Measurements from ENCODE around the gene DAPK2.

The DAPK2 gene

DNA sequence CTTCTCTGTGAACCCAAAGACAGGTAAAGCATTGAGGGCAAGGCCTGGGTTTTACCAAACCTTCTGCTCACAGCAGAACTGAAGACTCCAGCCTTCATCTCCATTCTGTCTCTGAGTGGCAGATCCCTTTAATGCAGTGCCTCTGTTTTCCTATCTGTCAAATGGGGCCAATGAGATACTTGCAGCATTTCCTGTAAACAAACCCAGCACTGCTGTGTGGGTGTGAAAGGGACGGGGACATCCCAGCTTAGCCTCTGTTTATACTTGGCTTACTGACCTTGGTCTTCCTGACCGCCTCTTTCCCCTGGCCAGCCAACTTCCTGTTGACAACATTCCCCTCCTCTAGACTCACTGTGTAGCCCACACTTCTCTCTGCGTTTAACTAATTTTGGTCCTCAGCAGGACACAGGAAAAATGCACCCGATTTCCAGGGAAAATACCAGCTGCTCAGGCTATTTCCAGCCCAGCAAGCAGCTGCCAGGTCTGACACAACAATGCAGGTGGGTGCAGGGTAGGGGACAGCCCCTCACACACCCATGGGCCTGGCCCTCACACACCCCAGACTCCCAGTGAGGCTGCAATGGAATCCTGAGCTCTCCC lies 106.7 kb downstream of the DAPK2 start:
- peak; percentile 26 for DNase-seq

DNA sequence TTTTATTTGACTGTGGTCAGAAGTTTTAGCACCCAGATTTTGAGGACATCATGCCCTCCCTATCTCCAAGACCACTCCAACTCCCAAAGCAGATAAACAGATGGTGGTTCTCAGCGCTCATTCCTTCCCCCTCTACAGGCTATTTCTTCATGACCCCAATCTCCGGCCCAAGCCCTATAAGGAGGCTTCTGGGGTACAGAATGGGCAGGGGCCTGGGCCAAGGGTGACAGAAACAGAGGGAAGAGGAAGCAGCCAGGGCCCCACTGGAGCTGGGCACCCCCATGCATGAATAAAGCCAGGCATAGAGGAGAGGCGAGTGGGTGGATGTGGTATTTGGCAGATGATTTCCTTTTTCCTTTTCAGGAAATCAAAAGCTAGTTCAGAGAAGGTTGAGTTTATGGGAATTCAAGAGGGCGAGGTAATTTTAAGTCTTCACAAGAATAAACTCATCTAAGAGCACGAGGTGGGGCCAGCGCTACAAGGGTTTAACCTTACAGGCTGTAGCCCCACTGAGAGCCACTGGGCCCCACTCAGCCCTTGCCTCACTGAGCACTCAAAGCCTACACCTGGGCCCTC lies 107.7 kb downstream of the DAPK2 start:
- DNase-seq = no peak

DNA sequence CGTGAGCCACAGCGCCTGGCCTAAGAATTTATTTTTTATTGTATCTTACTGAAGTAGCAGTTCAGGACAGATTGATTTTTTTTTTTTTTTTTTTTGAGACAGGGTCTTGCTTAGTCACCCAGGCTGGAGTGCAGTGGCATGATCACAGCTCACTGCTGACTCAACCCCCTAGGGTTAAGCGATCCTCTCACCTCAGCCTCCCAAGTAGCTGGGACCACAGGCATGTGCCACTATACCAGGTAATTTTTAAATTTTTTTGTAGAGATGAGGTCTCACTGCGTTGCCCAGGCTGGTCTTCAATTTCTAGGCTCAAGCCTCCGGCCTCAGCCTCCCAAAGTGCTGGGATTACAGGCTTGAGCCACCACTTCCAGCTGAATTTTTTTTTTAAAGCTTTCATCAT lies 112.8 kb downstream of the DAPK2 start:
- peak; percentile 62 for DNase-seq

DNA sequence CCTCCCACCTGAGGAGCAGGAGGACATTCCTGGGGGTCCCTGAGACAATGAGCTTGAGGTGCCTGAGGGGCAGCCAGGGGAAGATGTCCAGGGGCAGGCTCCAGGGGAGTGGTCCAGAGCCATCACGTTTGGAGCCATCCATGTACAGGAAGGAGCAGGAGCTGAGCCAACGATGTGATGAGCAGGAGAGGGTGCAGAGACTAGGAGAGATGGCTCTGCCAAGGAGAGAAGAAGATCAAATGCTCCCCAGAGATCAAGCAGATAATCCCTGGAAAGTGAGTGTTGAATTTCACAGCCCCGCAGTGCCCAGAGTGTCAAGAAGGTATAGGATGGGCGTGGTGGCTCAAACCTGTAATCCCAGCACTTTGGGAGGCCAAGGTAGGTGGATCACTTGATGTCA lies 114.7 kb downstream of the DAPK2 start:
- no peak for DNase-seq

DNA sequence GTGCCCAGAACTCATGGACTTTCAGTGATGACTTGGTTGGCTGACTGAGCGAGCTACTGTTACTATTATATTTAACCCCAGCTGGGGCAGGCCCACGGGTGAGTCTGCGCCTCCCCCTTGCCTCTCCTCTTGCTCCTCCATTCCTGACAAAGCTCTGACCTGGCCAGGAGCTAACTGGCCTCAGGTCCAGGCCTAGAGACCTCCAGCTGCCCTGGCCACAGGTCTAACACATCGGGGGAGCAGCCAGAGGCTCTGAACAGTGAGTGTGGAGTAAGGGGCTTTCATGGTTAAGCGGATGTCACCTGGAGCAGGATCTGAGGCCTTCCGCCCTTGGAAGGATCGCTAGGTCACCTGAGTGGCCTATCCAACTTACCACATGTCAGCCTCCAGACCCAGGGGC lies 116.3 kb downstream of the DAPK2 start:
- no peak for DNase-seq

DNA sequence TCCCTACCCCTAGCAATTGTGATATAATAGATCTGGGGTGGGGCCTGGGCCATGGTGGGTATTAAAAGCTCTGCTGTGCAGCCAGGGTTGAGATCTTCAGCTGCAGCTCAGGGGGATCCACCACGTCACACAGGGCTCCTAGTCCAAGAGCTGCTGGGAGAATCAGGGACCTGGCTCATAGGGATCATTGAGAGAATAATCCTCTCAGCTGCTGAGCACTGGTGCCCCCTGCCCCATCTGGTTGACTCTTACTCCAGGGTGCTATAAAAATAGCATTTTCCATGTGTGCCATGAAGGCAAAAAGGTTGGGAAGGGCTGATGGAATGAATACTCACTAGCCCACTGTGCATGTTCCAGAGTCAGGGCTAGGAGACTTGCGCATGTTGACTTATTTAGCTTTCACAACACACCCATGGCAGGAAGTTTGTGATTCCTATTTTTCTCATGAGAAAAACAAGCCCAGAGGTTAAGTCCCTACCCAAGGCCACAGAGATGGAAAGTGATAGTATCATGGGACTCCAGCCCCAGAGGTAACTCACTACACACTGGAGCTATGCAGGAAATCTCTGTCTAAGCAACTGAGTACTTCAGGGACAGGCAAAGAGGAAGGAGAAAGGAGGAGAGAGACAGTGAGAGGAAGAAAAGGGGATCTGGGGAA lies 118.0 kb downstream of the DAPK2 start:
- DNase-seq = no peak

DNA sequence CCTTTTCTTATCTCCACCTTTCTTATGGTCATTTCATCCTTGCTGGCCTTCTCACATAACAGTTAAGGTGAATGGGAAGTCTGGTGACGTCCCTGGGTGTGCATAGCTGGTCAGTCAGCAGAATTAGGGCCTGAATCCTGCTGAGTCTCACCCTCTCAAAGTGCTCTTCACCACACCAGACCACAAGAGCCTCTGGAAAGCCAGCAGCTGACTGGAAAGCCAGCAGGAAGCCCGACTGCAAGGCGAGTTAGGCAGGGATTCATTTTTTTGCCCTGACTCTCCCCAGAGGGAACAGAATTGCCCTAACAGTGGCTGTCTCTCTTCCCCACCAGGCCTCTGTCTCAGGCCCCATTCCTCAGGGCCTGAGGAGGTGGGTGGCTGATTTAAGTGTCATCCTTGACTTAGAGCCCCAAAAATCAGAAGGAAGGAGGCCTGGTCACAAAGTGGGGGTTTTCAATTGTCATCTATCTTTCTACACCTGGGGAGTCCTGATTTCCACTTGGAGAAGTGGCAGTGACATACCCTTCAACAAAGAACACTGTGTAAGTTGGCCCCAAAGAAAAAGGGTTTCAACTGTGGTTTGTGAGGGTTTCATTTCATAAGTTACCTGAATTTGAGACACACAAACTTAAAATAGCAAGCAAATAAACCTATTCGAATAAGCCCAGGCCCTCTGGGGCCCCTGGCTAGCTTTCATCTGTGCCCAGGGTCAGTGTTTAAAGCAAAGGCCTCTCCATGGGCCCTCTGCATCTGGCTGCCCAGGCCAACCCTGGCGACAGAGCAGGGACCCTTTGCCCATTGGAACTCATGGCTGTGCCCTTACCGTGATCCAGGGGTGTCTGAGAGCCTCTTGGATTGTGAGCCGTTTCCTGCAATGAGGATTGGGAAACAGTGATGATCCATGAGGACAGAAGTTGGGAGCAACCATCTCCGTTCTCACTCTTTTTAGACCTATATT lies 122.0 kb downstream of the DAPK2 start:
- DNase-seq = no peak

DNA sequence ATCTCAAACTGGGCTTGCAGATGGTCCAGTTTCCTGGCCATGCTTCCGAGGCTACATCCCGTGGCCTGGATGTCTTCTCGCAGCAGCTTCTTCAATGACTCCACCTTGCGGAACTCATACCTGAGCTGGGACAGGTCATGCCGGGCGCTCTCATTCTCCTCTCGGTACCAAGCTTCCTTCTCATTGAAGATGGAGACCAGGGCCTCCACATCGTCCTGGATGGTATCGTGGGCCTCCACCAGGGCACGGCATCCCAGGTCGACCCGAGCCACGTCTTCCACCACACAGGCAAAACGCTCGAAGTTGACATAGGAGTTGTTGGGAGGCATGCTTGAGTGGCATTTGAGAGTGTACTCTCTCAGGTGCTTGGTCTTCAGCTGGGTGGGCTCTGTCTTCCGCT lies 123.4 kb downstream of the DAPK2 start:
- no peak for DNase-seq

DNA sequence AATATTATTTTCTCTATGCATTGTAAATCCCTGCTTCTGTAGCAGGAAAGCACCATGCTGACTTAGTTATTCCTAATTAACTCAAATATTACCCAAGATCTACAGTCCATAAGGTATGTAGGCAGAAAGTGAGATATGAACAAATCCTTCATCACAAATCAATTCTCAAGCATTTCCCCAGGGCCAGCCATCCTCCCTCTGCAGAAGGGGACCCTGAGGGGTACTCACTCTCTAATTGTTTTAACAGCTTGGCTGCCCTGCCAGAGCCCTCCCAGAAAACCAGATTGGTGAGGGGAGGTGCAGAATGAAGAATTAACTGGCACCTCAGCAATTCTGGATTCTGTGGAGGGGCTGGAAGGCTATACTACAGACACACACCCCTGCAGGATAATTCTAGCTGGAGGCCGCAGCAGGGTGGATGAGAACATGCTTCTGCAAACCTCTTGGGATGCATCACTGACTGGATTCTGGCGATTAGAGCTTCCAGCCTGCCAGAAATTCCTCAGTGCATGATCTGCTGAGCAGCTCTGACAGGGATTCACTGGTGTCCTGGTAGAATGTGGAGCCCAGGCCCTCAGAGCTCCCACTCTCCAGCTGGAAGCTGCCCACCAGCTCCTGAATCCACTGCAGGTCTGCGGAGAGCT lies 123.9 kb downstream of the DAPK2 start:
- no peak for DNase-seq

DNA sequence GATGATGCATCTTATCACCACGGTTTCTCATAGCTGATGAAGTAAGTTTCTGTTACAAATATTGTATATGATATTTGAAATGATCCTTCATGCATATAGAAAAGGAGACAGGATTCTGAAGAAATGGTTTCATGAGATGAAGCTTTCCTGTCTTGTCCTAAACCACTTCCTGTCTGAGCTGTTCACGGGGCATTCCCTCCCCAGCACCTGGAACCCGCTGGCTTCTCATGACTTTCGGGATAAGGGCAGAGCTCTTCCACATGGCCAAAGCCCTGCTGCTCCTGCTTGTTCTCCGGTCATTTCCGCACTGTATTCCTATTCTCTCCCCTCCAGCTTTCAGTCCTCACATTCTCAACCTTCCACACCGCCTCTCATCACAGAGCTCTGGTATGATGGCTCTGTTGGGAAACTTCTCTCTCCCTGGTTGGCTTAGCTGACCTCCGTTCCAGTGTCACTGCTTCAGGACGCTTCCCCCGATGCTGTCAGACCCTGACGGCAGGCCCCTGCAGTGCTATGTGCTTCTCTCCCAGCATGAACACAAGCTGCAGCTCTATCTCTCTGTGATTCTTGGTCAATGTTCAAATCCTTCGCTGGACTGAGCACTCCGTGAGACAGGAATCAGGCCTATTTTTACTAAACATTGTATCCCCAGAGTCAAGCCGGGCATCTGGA lies 125.6 kb downstream of the DAPK2 start:
- DNase-seq = no peak

DNA sequence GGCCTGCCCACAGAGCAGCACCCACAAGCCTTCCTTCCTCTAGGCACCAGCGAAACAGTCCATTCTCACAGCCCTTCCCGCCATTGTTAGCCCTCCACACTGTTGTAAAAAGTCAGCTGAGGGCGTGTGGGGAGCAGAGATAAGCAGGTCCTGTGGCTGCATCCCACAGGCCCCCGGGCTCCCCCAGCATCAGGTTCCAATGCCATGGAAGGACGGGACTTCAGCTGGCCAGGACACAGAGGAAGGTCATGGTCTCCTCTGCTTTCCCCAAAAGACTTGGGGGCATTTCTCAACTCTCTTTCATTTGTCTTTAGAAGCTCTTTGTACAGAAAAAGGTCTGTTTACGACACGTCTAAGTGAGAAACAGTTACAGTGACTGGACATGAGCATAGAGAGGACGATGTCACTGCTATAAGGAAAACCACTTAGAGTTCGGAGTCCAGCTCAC lies 127.4 kb downstream of the DAPK2 start:
- no peak for DNase-seq

DNA sequence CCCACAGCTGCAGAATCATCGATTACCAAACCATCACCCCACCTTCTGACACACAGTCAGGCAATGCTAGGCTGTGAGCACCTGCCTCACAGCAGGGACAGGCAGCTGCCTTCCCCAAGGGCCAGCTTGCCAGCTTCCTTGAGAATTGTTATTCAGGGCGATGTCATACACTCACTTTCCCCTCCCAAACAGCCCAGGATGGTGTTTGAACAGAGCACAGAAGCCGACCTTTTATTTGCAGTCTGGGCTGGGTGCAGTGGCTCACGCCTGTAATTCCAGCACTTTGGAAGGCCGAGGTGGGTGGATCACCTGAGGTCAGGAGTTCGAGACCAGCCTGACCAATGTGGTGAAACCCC lies 128.0 kb downstream of the DAPK2 start:
- DNase-seq = no peak

DNA sequence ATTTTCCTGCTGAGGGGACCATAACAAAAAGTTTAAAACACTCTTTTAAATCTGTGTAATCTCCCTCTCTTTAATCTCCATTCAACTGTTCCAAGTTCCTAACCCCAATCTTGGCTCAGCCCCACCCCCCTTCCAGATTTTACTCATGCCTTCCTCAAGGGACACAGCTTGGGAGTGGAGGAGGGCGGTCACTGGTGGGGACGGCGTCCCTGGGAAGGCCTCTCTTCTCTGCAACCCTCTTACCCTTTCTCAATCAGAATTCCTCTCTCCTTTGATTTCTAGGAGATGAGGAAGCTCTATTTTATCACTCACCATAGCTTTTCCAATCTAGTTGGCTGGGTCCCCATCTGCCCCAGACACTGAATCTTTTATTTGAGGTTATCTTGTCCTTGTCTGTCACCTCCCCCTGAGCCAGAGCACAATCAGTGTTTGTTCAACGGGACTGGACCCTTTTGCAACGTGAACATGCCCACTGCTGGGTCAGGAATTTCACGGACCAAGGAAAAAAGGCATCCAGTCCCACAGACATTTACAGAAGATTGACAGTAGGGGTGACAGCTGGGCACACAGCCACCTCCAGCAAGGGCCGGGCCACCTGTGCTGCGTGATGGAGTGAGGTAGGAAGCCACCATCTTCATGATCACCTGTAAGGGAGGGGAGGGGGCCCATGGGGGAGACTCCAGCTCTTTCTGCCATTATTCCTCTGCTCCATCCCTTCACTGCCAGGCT lies 128.5 kb downstream of the DAPK2 start:
- no peak for DNase-seq

DNA sequence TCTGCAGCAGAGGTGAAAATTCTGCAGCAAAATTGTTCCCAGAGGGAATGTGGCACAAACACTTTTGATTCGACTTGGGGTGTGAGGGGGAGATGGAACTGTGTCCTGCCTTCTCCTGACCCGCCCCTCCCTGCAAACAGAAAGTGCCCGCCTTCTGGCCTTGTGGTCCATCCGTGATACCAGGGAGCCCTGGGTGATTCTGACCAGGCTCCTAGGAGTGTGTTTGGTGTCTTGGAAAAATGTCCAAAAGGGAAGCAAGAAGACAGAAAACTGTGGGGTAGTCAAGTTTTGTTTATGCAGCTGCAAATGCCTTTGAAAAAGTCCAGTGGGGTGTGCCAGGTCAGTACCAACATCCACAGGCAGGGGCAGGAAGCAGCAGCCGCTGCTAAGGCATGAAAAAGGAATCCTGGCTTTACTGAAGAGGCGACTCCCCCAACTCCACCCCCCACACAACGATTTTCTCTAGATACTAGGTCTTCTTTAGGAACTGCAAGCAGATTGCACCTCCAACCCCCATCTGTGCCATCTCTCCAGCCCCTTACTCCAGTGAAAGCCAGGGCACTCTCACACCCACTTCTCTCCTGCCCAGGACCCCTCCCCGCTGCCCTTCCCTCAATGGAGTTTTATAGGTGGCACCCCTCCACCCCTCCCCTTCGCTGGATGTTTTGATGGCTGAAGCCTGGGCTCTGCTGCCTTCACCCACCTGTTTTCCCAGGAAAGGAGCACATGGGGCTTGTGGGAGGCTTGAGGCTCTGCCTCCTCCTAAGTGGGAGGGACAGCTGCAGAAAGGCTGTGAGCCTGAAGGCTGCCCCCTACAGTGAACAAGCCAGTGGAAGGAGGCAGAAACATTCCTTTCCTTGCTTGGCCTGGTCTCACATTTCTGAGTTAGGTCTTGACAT lies 130.2 kb downstream of the DAPK2 start:
- DNase-seq = no peak

DNA sequence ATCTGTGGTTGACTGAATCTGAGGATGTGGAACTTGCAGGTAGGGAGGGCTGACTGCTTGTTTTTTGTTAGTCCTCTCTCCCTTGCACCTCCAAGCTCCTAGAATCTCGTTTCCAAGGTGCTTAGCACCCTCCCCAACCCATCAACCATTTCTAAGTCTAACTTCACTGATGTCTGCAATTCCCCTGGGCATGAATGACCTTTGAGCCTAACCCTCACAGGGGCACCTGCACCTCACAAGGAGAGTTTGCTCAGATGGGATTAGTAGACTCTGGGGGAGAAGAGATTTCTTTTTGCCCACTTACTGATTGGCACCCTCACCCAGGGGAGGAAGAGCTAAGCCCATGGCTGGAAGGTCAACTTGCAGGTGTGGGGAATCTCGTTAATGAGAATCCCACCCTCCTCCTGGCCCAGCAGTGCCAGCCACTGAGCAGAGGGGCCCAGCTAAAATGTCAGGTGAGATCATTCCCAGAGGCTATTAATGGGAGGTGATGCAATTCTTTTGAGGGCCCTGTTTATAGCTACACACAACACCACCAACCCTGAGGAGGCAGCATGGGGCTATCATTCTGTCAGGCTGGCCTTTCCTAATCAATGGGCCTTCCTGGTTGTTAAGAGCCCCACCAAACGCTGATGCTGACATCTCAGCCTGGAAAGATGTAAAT lies 130.9 kb downstream of the DAPK2 start:
- no peak for DNase-seq

DNA sequence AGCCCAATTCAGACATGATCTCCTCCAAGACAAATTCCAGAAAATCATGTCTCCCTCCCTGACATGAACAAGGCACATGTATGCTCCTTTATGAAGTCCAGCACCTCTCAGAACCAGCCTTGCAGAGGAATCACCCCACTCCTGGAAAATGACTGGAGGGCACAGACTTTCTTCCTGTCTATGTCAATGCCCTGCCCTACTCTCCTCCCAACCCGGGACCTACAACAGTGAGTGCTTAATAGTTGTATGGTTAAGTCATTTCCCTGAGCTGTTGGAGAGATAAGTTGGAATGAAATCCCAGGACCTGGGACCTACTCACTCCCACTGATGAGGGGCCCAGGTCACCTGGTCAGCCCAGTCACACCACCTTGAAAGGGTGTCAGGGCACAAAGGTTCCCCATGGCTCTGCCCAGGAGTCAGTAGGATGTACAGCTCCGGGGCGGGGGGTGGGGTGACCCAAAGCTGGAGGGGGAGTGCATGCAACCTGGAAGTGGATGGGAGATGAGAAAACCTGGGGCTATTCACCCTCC lies 132.4 kb downstream of the DAPK2 start:
- DNase-seq = no peak

DNA sequence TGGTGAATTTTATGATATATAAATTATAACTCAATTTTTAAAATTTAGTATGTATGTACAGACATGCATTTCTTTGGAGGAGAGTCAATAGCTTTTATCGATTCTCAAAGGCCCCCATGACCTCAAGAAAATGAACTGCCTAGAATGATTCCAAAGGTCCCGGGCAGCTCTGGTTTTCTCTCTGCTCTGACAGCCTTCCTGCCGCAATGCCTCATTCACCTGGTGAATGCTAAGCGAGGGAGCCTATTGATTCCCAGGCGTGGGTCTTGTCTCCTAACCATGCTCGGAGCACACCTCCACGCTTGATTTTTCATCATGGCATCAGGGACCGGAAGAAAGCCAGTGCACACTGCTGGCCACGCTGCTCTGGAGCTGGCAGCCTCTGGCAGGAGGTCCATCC lies 132.9 kb downstream of the DAPK2 start:
- DNase-seq = no peak

DNA sequence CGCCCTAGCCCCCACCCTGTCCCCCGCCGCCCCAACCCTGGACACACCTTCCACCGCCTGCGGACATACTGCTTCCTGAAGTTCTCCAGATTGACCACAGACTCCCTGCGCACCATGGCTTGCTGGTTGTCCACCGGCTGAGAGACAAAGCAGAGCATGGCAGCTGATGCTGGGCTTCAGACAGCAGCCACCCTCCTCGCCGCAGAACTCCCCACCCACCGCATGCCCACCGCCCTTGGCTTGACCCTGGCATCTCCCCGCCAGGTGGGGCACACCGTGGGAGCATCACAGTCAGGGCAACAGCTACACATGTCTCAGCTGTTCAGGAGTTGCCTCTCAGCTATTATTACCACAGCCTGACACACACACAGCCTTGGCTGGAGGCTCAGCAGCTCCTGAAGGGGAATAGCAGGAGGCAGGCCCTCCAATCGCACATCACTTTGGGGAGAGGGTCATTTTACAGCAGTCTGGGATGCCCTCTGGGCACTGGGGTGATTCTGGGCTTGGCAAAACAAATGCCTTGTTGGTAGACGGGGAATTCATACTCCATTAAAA lies 134.1 kb downstream of the DAPK2 start:
- DNase-seq = no peak

DNA sequence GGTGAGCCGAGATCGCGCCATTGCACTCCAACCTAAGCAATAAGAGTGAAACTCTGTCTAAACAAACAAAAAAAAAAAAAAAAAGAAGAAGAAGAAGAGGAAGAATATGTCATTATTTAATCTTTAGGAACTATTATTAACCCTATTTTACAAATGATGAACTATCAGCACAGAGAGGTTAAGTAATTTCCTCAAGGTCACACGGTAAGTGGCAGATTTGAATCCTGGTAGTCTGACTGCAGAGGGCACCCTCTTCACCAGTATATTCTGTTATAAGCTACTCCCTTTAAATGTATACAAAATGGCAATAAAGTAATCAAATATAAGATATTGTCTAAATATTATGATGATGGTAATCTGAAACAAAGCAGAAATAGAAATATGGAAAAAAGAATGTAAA lies 135.1 kb downstream of the DAPK2 start:
- no peak for DNase-seq
